SK-N-MC (cell line): Measurements from ENCODE around the gene AGPAT3.

Source experiments
- EZH2 ChIP-seq: fragments of 200-600 bp; sonication (generic); IDR thresholded peaks from one replicate; pipeline ENCODE4 v1.6.1; 2017; ENCODE audit warnings: antibody characterized with exemption
- POLR2AphosphoS5 ChIP-seq: IDR thresholded peaks from 2 replicates; pipeline ENCODE4 v1.6.1; 2012; ENCODE audit warnings: mild to moderate bottlenecking, low read depth, low read length, borderline replicate concordance

- TF ChIP-seq POLR2AphosphoS5 (no peak), EZH2 (no peak)
Observed at GRCh38 chr21:43827015-43827611, 37.9 kb upstream of the AGPAT3 start.
